Spleen (tissue), 7 donors: ENCODE data around the gene HOXB4.

Experiments
- CTCF ChIP-seq, 11 experiments: fragments of 200-600 bp in 7 of 11; fragments of 450-650 bp in 4 of 11; sonication (generic) in 4 of 11; IDR thresholded peaks in 8 of 11; conservative IDR thresholded peaks in 3 of 11; 1 replicate in 7 of 11; 2 replicates in 4 of 11; pipeline versions ENCODE4 v1.4.0 to v1.8.0; 2016 to 2021; ENCODE audit warnings: antibody characterized with exemption in 11 of 11, inconsistent platforms in 4 of 11, mild to moderate bottlenecking in 1 of 11
- POLR2AphosphoS5 ChIP-seq, 3 donors: sonication (generic); formaldehyde crosslinking; IDR thresholded peaks; one replicate each; pipeline ENCODE4 v1.5.1; 2017; ENCODE audit warnings: antibody characterized with exemption in 3 of 3
- donor health status: DM: no; HTN: no; CAD: no; lungs with moderate emphysema.
- donor health status: DM: no; HTN: no; CAD: no.
- donor health status: DM: no; HTN: no; CAD: no.

GRCh38 chr17:48608494-48608834 lies 30.3 kb upstream of the HOXB4 start:
- TF ChIP-seq POLR2AphosphoS5 (IDR thresholded peaks at IDR 0.05): no peak
- TF ChIP-seq CTCF (IDR thresholded peaks at IDR 0.05 in 8 of 11, conservative IDR thresholded peaks at IDR 0.05 in 3 of 11): no peak
